Measurements from ENCODE around the gene PCDH9.
"Not testable (repeated sequence)": the region's sequence is repeated elsewhere in the genome, so short reads cannot be mapped to it uniquely, and the experiment has no call there.

DNA sequence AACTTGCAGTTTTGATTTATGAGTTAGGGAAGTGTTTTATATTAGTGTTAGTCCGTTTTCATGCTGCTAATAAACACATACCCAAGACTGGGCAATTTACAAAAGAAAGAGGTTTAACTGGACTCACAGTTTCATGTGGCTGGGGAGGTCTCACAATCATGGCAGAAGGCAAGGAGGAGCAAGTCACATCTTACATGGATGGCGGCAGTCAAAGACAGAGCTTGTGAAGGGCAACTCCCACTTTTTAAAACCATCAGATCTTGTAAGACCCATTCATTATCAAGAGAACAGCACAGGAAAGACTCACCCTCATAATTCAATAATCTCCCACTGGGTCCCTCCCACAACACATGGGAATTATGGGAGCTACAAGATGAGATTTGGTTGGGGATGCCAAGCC is 349.0 kb downstream of the PCDH9 start:
- not testable (repeated sequence) for TF ChIP-seq CTCF (IDR thresholded peaks at IDR 0.05; ENCODE audit: insufficient read depth, low read length); GABPA (IDR thresholded peaks at IDR 0.05; ENCODE audit: low read depth); REST (IDR thresholded peaks at IDR 0.05; ENCODE audit: insufficient replicate concordance, low read depth); POLR2AphosphoS5 (IDR thresholded peaks at IDR 0.05; ENCODE audit: low read depth)
